ENCODE results near the gene HNRNPDL. TPM values are rescaled to one million over a fixed set of nuclear protein-coding genes. Genes with fewer than 3 reads are reported as not detected.
A peak's percentile ranks its signal among the peaks of the same experiment; 100 is the strongest.
"Not testable (repeated sequence)": the region's sequence is repeated elsewhere in the genome, so short reads cannot be mapped to it uniquely, and the experiment has no call there.

HNRNPDL gene
- 166 and 184 TPM in 2 replicates for total RNA-seq

- DNase-seq = peak; percentile 97
Measured at GRCh38 chr4:82430193-82430963, at the start of gene HNRNPDL, which contains the start of gene ENOPH1. Gene HNRNPDL, minus strand, starts transcription at chr4:82430462. Its CDS starts 772 bp downstream, at chr4:82429690. Gene ENOPH1, plus strand, starts transcription at chr4:82430590. Its CDS starts 240 bp downstream, at chr4:82430830.

GRCh38 chr4:82479562-82479961 is 49.3 kb upstream of the HNRNPDL start:
- no peak for DNase-seq

GRCh38 chr4:82477469-82477868 is 47.2 kb upstream of the HNRNPDL start:
- DNase-seq = not testable (repeated sequence)

GRCh38 chr4:82475931-82476330 is 45.7 kb upstream of the HNRNPDL start:
- DNase-seq = not testable (repeated sequence)

- DNase-seq = no peak
Measured at GRCh38 chr4:82473621-82474164, 43.4 kb upstream of the HNRNPDL start.

- not testable (repeated sequence) for DNase-seq
Measured at GRCh38 chr4:82473080-82473479, 42.8 kb upstream of the HNRNPDL start.

GRCh38 chr4:82469791-82470345 is 39.6 kb upstream of the HNRNPDL start:
- DNase-seq = peak; percentile 52

- peak; percentile 75 for DNase-seq
Measured at GRCh38 chr4:82467471-82467870, 37.2 kb upstream of the HNRNPDL start.

GRCh38 chr4:82463221-82463620 is 33.0 kb upstream of the HNRNPDL start:
- no peak for DNase-seq

- DNase-seq = peak; percentile 89
Measured at GRCh38 chr4:82462415-82462831, 32.2 kb upstream of the HNRNPDL start.

GRCh38 chr4:82461710-82462109 is 31.4 kb upstream of the HNRNPDL start:
- DNase-seq = no peak

- no peak for DNase-seq
Measured at GRCh38 chr4:82458729-82459128, 28.5 kb upstream of the HNRNPDL start.

GRCh38 chr4:82457266-82457665 is 27.0 kb upstream of the HNRNPDL start:
- DNase-seq = peak; percentile 46

- no peak for DNase-seq
Measured at GRCh38 chr4:82452026-82452425, 21.8 kb upstream of the HNRNPDL start.

GRCh38 chr4:82450966-82451755 is 20.9 kb upstream of the HNRNPDL start:
- DNase-seq = no peak

- DNase-seq = no peak
Measured at GRCh38 chr4:82447886-82448285, 17.6 kb upstream of the HNRNPDL start.

GRCh38 chr4:82439088-82439487 is 8.8 kb upstream of the HNRNPDL start:
- DNase-seq = no peak

- no peak for DNase-seq
Measured at GRCh38 chr4:82437285-82438005, 7.2 kb upstream of the HNRNPDL start.

- DNase-seq = no peak
Measured at GRCh38 chr4:82436780-82437179, 6.5 kb upstream of the HNRNPDL start.

- no peak for DNase-seq
Measured at GRCh38 chr4:82436130-82436529, 5.9 kb upstream of the HNRNPDL start.

GRCh38 chr4:82434949-82435348 is 4.7 kb upstream of the HNRNPDL start:
- no peak for DNase-seq

- DNase-seq = no peak
Measured at GRCh38 chr4:82433791-82434190, 3.5 kb upstream of the HNRNPDL start.

All from dermis blood vessel endothelial cell (primary cell).